Measurements from ENCODE around the gene DHRS2.
"Not testable (repeated sequence)": the region's sequence is repeated elsewhere in the genome, so short reads cannot be mapped to it uniquely, and the experiment has no call there.

Gene DHRS2, protein sequence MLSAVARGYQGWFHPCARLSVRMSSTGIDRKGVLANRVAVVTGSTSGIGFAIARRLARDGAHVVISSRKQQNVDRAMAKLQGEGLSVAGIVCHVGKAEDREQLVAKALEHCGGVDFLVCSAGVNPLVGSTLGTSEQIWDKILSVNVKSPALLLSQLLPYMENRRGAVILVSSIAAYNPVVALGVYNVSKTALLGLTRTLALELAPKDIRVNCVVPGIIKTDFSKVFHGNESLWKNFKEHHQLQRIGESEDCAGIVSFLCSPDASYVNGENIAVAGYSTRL

GRCh38 chr14:23636317-23637211 is at the start of gene DHRS2:
Gene DHRS2 (plus strand): TSS chr14:23636364. CDS start chr14:23638865, 2,501 bp downstream.
- no peak for DNase-seq

GRCh38 chr14:23588884-23589598 is 47.1 kb upstream of the DHRS2 start:
- peak; percentile 78 for DNase-seq

- DNase-seq = no peak
These were observed 46.6 kb upstream of the DHRS2 start for GRCh38 chr14:23589606-23590005.

- no peak for DNase-seq
These were observed 46.0 kb upstream of the DHRS2 start for GRCh38 chr14:23590198-23590597.

- DNase-seq = not testable (repeated sequence)
These were observed 42.0 kb upstream of the DHRS2 start for GRCh38 chr14:23594191-23594590.

DNA sequence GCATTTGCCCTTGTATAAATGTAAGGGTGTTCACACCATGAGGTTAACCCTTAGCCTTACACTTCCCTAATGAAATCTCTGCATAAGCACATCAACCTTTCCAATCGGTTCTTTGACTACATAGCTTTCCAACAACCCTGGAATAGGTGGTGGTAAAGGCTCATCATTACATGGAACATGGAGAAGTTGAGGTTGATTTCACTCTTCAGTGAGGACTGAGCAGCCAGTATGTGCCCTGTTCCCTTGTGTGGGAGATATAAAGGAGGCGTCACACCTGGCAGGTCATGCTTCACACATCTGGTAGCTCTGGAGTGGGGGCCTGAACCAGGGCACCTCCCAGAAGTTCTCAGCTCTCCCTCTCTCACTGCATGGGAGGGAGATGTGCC is 35.8 kb upstream of the DHRS2 start:
- DNase-seq = no peak

- no peak for DNase-seq
These were observed 35.4 kb upstream of the DHRS2 start for GRCh38 chr14:23600806-23601205.

DNA sequence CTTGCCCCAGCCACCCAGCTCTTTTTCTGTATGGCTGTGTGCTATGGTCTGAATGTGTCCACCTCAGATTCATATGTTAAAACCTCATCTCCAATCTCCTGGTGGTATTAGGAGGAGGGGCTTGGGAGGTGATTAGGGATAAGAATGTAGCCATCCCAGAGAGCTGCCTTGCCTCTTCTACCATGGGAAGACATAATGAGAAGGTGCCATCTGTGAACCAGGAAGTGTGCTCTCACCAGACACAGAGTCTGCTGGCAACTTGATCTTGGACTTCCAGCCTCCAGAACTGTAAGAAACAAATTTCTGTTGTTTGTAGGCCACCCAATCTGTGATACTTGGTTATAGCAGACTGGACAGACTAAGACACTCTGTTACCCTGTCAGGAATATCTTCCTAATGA is 34.7 kb upstream of the DHRS2 start:
- no peak for DNase-seq

DNA sequence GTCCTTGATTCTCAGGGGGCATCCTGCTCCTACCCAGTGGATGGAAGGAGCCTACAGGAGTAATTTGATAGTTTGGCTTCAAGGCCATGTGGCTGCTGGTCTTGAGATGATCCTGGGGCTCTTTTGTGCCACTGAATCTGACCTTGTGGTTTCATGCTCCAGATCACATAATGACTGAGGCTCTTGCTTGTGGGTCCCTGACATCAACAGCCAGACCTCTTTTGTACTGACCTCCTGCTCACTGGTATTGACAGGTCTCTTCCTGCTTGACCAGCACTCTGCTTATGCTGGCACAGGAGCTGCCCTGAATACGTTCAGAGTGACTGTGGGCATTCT is 34.4 kb upstream of the DHRS2 start:
- DNase-seq = no peak

DNA sequence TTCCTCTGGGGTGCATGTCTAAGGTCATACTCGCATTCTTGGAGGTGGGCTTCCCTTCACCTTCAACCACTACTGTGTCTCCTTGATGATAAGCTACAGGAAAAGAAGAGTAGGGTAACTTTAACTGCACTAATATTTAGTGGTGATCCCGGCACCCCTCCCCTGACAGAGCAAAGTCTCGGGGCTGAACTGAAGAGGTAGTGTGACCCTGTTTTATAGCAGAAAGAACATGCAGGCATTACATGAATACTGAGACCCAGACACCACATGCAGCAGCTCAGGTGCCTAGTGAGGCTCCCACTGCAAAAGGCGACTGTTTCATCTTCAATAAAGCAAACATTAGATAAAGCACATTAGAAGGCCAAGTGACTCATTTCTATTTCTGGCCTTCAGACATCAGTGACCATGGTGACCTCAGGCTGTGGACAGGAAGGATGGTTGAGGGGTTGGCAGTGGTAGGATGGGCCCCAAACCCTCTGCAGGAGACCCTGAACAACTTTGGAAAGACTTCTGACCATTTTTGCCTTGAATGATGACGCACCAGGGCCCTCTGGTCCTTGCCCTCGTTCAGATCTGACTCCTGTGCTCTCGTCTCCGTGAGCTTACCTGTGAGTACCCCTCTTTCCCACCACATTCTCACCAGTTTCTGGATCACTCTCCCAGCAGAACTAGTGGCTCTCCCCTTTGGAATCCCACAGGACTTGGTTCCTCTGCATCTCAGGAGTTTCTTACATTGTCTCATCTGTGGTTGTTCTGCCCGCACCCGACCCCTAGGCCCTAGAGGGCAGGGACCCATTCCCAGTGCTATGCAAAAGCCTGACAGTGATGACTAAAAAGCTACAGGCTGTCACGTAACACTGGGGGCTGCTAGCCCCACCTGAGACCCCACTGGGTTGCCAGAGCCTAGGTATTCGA is 33.7 kb upstream of the DHRS2 start:
- no peak for DNase-seq

GRCh38 chr14:23603103-23603502 is 33.1 kb upstream of the DHRS2 start:
- no peak for DNase-seq

DNA sequence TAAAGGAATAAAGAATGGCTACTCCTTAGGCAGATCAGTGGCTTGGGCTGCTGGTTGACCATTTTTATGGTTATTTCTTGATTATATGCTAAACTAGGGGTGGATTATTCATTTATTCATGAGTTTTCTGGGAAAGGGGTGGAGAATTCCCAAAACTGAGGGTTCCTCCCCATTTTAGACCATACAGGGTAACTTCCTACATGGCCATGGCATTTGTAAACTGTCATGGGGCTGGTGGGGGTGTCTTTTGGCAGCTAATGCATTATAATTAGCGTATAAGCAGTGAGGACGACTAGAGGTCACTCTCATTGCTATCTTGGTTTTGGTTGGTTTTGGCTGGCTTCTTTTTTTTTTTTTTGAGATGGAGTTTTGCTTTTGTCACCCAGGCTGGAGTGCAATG is 32.0 kb upstream of the DHRS2 start:
- no peak for DNase-seq

DNA sequence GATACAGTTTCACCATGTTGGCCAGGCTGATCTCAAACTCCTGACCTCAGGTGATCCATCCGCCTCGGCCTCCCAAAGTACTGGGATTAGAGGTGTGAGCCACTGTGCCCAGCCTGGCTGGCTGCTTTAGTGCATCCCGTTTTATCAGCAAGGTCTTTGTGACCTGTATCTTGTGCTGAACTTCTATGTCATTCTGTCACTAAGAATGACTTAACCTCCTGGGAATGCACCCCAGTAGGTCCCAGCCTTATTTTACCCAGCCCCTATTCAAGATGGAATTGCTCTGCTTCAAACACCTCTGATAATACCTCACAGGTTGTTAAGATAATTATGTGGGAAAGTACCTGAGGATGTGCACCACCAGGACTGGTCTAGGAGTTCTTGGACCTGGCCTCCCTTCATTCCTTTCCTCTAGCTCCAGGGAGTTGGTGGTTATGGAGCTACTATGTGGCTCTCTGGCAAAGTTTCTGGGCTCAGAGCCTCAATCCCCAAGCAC is 31.4 kb upstream of the DHRS2 start:
- DNase-seq = no peak

DNA sequence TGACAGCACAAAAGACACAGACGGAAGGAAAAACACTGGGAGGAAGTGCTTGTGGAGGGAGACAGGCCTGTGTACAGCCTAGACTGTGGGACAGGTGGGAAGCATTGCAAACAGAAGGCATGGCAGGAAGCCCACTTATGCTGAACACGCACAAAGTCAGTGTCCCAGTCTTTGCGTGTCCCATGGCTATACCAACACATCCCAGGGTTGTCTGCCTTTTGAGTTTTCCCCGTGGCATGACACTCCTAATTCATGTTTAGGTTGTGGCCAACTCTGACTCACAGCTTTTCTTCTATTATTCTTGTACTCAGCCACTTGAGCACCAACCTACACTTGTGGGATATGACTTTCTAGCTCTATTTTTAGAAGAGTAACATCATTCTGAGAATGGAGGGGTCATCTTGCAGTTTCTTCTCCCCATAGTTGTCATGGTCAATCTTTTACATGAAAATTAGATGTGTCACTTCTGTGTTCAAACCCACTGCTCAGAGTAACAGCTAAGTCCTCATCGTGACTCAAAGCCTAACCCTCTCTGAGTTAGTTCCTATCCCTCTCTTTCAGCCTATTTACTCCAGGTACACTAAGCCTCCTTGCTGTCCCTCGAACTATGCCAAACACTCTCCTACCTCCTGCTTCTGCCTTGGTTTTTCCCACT is 30.1 kb upstream of the DHRS2 start:
- DNase-seq = no peak

DNA sequence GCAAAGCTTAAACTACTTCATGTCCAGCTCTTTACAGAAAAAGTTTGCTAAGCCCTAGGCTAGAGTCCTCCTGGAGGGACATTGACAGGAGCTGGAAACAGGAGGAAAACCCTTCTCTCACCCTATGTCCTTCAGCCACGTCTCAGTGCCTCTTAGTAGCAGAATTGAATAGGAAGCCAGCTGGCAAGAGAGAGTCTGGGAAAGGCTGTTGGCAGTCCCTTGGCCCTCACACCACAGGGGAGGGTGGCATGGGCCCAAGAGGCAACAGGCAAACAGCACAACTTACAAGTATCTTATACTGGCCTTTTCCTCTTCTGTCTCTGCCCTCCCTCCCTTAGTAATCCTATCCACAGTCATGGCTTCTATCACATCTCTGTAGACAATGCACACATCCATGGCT is 27.7 kb upstream of the DHRS2 start:
- DNase-seq = no peak

DNA sequence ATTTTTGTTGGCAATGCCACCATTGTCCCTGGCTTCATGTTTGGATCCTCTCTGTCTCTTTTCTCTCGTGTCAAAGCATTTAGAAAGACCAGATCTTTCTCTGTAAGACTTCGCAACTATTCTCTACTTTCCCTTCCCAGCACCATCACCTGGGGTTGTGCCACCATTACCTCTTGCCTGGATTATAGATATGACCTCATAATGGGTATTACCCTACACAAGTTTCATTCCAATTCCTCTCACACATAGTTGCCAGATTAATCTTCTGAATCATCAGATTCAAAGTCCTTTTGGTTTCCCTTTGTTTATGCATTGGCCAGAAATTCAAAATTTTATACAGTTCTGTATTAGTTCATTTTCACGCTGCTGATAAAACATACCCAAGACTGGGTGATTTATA is 27.2 kb upstream of the DHRS2 start:
- DNase-seq = no peak

DNA sequence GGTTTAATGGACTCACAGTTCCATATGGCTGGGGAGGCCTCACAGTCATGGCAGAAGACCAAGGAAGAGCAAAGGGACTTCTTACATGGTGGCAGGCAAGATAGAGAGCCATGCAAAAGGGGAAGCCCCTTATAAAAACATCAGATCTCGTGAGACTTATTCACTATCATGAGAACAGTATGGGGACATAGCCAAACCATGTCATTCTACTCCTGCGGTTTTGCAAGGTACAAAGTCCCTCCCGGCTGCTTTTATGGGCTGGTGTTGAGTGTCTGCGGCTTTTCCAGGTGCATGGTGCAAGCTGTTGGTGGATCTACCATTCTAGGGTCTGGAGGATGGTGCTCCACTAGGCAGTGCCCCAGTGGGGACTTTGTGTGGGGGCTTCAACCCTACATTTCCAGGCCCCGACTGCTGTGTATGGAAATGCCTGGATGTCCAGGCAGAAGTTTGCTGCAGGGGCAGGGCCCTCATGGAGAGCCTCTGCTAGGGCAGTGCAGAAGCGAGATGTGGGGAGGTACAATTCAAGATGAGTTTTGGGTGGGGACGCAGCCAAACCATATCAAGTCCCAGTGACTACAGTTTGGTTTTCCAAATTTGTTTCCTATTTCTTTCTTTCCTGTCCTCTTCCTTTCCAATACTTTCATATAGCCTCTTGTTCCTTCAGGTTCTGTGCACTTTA is 26.6 kb upstream of the DHRS2 start:
- DNase-seq = not testable (repeated sequence)

DNA sequence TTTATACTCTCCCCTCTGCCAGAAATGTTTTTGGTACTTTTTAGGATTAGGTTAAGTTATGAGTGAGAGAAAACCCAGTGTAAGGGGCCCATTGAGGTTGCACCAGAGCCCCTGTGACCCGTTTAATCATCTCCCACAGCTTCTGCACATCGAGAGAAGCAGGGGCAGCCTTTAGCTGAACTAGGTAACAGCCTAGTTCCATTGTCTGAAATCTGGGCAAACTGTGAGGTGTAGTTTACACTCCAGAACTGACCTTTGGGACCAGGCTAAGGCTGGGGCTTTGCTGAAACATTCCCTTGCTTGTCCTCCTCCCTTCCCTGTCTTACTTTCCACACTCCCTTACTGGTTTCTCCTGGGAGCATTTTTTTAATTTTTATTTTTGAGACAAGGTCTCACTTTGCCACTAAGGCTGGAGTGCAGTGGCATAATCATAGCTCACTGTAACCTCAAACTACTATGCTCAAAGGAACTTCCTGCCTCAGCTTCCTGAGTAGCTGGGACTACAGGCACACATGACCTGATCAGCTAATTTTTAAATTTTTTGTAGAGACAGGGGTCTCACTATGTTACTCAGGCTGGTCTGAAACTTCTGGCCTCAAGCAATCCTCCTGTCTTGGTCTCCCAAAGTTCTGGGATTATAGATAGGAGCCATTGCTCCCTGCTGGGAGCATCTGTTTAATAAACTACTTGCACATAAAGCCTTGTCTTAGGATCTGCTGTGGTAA is 25.9 kb upstream of the DHRS2 start:
- no peak for DNase-seq

GRCh38 chr14:23610815-23611289 is 25.3 kb upstream of the DHRS2 start:
- DNase-seq = no peak

DNA sequence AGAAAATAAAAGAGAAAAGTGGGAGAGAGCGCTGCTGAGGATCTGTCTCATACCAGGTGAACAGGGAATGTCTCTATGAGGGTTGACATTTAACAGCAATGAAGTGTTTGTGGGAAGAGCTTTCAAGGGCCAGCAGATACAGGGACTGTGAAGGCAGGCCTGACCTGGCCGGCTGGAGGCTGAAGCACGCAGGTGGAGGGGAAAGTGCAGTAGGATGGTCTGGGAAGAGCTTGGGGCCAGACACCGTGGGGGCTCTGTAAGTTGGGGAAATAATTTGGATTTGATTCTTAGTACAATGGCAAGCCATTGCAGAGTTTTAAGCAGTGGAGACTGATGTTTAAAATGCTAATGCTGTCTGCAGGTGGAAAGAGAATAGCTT is 23.8 kb upstream of the DHRS2 start:
- DNase-seq = no peak

GRCh38 chr14:23612802-23613201 is 23.4 kb upstream of the DHRS2 start:
- no peak for DNase-seq

Data from NCI-H2029 (cell line).